ENCODE measurements around the gene FBXW11.

FBXW11 gene

GRCh38 chr5:171827162-171827561 lies 179.3 kb downstream of the FBXW11 start:
- FAIRE-seq (no peak), DNase-seq (ENCODE audit: insufficient read length) (no peak)
- no peak for TF ChIP-seq POLR2A (IDR thresholded peaks at IDR 0.05; ENCODE audit: low read depth, low read length)
- no peak for TF ChIP-seq POLR2AphosphoS5 (IDR thresholded peaks at IDR 0.05; ENCODE audit: low read depth, low read length)
- TF ChIP-seq TAF1 (IDR thresholded peaks at IDR 0.05; ENCODE audit: borderline replicate concordance, low read depth, low read length) = no peak

GRCh38 chr5:171826132-171826531 lies 180.3 kb downstream of the FBXW11 start:
- FAIRE-seq (no peak), DNase-seq (ENCODE audit: insufficient read length) (no peak)
- TF ChIP-seq TAF1 (IDR thresholded peaks at IDR 0.05; ENCODE audit: borderline replicate concordance, low read depth, low read length) = no peak
- TF ChIP-seq POLR2A (IDR thresholded peaks at IDR 0.05; ENCODE audit: low read depth, low read length) = no peak
- TF ChIP-seq POLR2AphosphoS5 (IDR thresholded peaks at IDR 0.05; ENCODE audit: low read depth, low read length) = no peak

DNA sequence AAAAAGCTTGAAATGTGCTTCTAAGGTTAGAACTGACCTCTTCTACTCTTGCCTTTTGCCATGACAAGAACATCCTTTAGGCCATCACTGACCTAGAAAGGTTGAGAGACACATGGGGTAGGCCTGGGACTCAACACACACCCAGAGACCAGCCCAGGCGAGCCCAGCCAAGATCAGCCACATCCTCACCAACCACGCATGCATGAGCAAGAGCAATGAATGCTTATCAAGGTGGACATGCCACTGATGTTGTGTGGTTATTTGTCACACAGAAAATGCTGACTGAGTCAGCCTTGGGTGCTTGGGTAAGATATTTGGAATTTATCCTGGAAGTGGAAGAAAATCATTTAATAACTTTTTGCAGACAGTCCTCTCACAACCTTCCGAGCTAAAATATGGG lies 181.4 kb downstream of the FBXW11 start:
- TF ChIP-seq POLR2AphosphoS5 (IDR thresholded peaks at IDR 0.05; ENCODE audit: low read depth, low read length) (no peak), TAF1 (IDR thresholded peaks at IDR 0.05; ENCODE audit: borderline replicate concordance, low read depth, low read length) (no peak), POLR2A (IDR thresholded peaks at IDR 0.05; ENCODE audit: low read depth, low read length) (no peak)
- FAIRE-seq (no peak), DNase-seq (ENCODE audit: insufficient read length) (no peak)

- no peak for TF ChIP-seq POLR2A (IDR thresholded peaks at IDR 0.05; ENCODE audit: low read depth, low read length)
- DNase-seq (ENCODE audit: insufficient read length) (no peak), FAIRE-seq (no peak)
Observed at GRCh38 chr5:171823269-171823668, 183.2 kb downstream of the FBXW11 start.

GRCh38 chr5:171821286-171821685 lies 185.2 kb downstream of the FBXW11 start:
- no peak for DNase-seq (ENCODE audit: insufficient read length)
- TF ChIP-seq TAF1 (IDR thresholded peaks at IDR 0.05; ENCODE audit: borderline replicate concordance, low read depth, low read length) (no peak), POLR2A (IDR thresholded peaks at IDR 0.05; ENCODE audit: low read depth, low read length) (no peak), POLR2AphosphoS5 (IDR thresholded peaks at IDR 0.05; ENCODE audit: low read depth, low read length) (no peak)
- no peak for FAIRE-seq

GRCh38 chr5:171820561-171820960 lies 185.9 kb downstream of the FBXW11 start:
- FAIRE-seq = no peak
- TF ChIP-seq TAF1 (IDR thresholded peaks at IDR 0.05; ENCODE audit: borderline replicate concordance, low read depth, low read length) (no peak), POLR2A (IDR thresholded peaks at IDR 0.05; ENCODE audit: low read depth, low read length) (no peak), POLR2AphosphoS5 (IDR thresholded peaks at IDR 0.05; ENCODE audit: low read depth, low read length) (no peak)

DNA sequence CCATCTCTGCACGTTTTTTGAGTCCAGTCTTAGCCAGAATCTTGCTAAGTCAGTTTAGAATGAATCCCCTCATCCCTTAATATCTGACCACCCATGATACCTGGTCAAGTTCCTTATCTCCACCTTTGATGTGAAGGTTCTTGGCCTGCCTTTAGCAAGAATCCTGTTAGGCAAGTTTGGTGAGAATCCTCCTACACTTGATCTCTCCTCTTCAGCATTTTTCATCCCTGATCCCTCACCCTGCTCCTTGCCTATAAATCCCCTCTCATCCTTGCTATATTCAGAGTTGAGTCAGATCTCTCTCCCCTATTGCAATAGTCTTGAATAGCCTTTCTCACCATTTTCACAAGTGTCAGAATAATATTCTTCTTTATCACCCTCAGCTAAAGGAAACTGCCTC lies 189.8 kb downstream of the FBXW11 start:
- DNase-seq (ENCODE audit: insufficient read length) (no peak), FAIRE-seq (no peak)
- TF ChIP-seq POLR2A (IDR thresholded peaks at IDR 0.05; ENCODE audit: low read depth, low read length) (no peak), TAF1 (IDR thresholded peaks at IDR 0.05; ENCODE audit: borderline replicate concordance, low read depth, low read length) (no peak), POLR2AphosphoS5 (IDR thresholded peaks at IDR 0.05; ENCODE audit: low read depth, low read length) (no peak)

More at GRCh38 chr5:171820561-171820960, 185.9 kb downstream of the FBXW11 start:
- no peak for DNase-seq (ENCODE audit: insufficient read length)

DNA sequence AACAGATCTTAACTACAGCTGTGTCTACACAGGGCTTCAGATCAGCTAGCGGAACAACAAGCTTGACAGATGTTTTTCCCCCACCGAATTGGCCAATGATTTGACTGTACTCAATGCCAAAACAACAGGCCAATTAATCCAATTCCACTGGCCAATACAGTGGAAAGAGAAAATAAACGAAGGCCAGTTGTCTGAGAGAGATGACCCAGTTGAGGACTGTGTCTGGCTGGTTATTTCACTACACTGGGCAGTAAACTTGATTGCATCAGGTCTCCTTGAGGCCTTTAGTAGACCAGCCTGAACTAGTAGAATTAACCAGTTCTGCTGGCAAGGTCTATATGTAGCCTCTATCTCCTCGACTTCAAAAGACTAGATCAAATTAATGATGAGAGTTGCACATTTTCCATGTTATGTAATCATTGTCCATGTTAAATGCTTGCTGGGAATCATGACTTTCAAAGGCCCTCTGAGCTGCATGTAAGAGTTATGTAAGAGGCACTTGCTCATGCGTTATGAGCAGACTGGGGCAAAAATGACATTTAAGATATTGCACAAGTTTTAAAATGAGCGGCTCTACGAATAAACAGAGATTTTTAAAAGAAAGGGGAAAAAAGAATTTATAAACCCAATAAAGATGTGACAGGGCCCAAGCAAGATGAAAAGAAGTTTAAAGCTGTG lies 192.5 kb downstream of the FBXW11 start:
- FAIRE-seq = no peak
- TF ChIP-seq POLR2AphosphoS5 (IDR thresholded peaks at IDR 0.05; ENCODE audit: low read depth, low read length) = no peak
- no peak for TF ChIP-seq TAF1 (IDR thresholded peaks at IDR 0.05; ENCODE audit: borderline replicate concordance, low read depth, low read length)
- TF ChIP-seq POLR2A (IDR thresholded peaks at IDR 0.05; ENCODE audit: low read depth, low read length) = no peak
- no peak for DNase-seq (ENCODE audit: insufficient read length)

DNA sequence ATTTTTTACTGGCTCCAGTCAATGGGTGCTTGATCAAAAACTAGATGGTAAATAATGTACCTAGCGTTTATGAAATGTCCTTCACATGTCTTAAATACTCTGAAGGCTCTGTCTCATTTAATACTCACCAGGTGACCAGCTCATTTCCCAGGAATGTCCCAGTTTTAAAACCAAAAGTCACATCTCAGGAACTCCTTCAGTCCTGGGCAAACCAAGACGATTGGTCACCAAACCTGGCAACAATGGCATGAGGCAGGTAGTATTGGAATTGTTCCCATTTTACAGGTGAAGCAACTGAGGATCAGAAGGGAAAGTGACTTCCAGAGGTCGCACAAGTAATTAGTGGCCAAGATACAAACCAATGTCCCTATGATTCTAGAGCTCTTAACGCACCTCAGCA lies 193.2 kb downstream of the FBXW11 start:
- FAIRE-seq (no peak), DNase-seq (ENCODE audit: insufficient read length) (no peak)
- no peak for TF ChIP-seq TAF1 (IDR thresholded peaks at IDR 0.05; ENCODE audit: borderline replicate concordance, low read depth, low read length)
- no peak for TF ChIP-seq POLR2A (IDR thresholded peaks at IDR 0.05; ENCODE audit: low read depth, low read length)
- no peak for TF ChIP-seq POLR2AphosphoS5 (IDR thresholded peaks at IDR 0.05; ENCODE audit: low read depth, low read length)

Data from GM12892 (cell line).